RCC 7860 (cell line): ENCODE measurements around the gene GATA3.

ENCODE experiments used
- DNase-seq: peaks from one replicate; pipeline ENCODE4 v3.0.0-alpha.2; 2015; ENCODE audit warnings: low spot score
- FAIRE-seq: peaks from 2 replicates; lab custom pipeline; 2012; peaks lifted over from hg19 to GRCh38; lab: Jason Lieb, UNC

Gene GATA3

DNA sequence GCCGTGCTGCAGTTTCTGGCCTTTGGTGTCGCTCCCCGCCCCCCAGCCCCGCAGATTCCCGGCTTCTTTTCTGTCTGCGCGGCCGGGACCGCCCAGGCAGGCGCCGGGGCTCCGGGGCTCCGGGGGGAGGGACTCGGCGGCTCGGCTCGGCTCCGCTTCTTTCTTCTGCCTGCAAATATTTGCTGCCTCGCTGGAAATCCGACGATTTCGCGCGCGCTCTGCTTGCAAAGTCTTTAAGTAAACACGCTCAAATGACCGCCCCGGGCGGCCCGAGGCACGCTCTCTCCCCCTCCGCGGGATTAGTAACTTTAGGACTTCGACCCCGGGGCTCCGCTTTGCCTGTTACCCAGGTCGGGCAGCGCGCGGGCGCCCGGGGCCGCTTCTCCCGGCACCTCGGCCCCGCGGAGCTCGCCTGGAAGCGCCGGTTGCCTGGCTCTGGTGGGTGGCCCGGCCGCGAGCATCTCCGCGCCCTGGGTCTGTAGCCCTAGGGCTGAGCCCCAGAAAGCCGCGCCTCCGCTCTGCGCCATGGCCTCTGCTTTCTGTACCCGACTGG, 3.9 kb upstream of the GATA3 start:
- no peak for FAIRE-seq
- DNase-seq = no peak

DNA sequence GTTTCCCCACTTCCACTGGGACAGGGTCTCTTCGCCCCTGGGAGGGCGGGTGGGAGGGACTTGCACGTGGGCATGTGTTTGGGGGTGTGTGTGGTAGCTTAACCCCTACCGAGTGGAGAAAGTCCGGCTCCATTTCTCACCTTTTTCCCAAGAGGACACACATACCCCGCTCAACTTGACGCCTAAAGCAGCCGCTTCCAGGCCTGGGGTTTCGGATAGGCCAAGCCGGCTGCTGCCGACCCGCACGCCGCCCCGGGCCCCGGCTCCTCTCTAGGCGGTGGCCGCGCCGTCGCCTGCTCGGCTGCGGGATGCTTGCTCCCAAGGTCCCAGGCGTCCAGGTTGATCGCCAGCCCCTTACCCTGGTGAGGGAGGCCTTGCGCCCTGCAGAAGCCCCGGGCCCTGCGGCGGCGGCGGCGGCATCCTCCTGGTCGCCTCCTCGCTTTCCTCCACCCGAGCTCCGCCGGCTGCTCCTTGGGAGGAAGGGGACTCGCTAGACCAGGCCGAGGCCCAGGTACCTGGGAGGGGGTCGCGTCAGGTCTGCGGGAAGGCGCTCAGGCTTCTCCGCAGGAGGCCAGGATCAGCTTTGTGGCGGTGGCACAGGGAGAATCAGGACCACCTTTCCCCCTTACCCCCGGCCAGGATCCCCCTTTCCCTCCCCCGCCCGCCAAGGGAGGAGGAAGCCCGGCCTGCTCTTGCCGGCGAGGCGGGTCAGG, 3.2 kb upstream of the GATA3 start:
- DNase-seq = no peak
- no peak for FAIRE-seq

DNA sequence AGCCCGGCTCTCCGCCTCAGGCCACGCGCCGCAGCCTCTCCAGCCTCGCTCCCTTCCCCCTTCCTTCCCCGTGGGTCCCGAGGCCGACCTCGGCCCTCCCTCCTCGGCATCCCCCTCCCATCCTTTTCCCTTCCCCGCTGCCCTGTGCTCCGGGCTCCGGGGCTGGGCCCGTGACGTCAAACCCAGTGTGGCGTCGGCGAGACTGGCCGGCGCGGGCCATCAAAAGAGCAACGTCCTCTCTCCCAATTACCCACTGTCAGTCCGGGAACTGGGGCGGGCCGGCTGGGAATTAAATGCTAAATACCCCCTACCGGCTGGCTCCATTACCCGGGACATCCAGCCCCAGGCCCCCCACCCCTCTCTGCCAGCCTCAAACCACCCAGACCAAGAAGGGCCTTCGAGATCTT, 2.6 kb upstream of the GATA3 start:
- FAIRE-seq (no peak), DNase-seq (no peak)

DNA sequence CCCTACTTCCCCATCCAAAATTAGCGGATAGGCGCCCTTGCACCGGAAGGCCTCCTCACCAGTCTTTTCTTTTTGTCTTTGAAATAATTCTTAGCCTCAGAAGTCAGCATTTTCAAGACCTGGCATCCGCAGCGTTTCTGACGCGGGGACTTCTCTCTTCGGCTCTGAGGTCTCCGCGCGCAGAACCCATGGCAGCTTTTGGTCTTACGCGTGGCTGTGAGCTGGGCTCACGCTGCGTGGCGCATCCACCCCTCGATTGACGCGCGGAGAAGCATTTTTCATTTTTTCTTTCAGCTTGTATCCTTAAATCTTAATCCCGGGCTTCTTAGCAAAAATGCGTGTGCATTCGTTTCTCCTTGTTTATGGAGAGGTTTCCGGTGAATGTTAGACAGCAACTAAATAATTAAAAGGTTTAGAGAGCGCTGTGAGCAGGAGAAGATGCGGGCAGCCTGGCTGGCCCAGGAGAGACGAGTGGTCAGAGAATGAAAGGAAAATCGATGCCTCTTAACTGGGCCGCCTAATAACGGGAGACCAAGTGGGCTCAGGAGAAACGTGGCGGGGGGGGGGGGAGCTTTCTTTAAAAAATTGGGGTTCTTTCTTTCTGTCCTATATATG, 2.0 kb upstream of the GATA3 start:
- DNase-seq = no peak
- FAIRE-seq = no peak

DNA sequence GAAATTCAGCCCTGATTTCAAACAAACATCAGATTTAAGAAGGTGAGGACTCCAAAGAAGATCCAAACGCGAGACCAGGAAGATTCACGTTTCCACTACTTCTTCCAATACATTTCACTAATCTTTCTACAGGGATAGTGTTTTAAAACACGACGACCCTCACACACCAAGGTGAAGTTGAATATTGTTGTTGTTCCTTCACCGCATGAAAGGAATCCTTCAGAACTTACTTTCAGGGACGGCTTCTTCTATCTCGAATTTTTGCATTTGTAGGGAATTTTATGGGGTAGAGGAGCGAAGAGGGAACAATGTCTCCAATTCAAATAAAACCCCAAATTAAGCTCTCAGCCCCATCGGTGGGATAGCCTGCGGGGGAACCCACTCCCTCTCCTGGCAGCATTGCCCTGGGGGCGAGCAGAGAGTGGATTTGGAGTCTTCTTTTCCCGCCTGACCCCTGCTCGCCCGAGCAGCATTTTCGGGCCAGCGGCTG, 1.5 kb upstream of the GATA3 start:
- no peak for FAIRE-seq
- no peak for DNase-seq

DNA sequence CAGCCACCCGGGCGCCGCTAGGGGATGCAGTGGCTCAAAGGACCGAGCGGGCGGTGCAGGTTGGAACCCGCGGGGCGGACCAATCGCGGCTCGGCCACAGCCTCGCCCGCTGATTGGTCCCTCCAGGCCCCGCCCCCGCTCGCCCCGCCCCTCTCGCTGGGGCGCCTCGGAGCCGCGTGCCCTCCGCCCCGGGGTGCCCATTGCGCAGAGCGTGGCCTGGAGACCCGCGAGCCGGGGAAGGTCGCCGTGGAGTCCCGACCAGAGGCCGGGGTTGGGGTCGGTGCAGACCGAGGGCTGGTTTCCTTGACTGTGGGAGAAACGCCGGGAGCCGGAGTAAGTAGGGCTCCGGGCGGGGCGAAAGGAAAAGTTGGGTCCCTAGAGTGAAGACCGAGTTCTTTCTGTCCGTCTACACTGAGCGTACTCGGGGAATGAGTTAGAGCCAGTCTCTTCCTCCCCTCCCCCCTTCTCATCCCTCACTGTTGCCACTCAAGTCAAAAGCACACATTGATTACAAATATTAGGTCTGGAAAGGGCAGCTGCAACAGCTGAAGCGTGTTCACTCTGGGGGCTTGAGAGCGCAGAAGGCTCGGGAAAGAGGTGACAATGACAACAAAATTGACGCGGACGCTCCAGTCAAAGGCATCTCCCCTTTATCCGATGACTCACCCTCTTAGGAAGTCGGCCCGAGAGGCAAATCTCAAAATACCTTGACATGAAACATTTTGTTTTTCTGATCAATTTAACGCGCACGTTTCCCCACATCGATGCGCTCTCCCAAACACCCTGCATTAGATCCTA, 843 bp upstream of the GATA3 start:
- DNase-seq (no peak), FAIRE-seq (no peak)

DNA sequence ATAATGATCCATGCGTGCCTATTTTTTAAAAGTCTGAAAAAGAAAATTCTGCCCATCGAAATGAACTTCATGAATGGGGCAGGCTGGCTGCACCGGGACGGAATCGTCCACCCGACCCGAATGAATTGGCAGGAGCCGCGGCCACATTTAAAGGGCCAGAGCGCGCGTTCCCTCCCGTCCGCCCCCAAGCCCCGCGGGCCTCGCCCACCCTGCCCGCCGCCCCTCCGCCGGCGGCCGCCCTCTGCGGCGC, 319 bp upstream of the GATA3 start:
- FAIRE-seq = no peak
- no peak for DNase-seq

DNA sequence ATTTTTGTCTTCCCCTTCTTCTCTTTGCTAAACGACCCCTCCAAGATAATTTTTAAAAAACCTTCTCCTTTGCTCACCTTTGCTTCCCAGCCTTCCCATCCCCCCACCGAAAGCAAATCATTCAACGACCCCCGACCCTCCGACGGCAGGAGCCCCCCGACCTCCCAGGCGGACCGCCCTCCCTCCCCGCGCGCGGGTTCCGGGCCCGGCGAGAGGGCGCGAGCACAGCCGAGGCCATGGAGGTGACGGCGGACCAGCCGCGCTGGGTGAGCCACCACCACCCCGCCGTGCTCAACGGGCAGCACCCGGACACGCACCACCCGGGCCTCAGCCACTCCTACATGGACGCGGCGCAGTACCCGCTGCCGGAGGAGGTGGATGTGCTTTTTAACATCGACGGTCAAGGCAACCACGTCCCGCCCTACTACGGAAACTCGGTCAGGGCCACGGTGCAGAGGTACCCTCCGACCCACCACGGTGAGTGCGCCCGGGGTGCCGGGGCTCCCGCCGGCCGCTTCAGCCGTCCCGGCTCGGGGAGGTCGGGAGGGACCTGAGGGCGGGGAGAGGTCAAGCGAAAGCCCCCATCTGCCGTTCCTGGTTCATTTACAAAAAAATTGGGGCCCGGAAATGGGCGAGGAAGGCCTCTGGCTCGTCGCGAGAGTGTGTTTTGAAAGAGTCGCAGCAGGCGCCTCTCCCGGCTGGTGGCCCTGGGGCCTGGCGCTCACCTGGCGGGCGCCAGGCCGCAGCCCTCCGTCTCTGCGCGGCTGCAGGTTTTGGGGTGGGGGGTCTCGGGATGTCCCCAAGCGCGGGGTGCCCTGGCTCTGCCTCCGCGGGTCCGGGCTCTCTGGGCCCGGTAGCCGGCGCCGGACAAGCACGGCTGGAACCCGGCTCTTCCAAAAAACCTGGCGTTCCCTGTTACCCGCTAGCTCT, 1.2 kb downstream of the GATA3 start:
- no peak for FAIRE-seq

DNA sequence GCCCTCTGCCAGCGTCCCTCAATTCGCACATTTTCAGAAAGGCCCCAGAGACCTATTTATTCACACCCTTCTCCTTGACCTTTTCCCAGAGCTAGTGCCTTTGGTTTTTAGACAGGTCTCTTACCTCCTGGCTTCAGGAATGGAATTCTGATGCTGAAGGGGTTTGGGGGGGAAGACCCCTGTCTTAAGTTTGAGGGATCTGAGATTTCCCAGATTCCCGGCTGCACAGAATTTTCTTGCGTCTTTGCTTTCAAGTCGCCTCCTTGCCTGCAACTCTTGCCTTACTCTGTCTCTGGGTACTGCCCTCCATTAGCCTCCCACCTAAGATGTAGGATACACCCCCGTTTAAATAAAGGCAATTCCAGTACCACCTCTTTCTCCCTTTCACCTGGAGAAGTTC, 1.9 kb downstream of the GATA3 start:
- FAIRE-seq (no peak), DNase-seq (no peak)

More for the DNA sequence above, 1.2 kb downstream of the GATA3 start:
- no peak for DNase-seq

DNA sequence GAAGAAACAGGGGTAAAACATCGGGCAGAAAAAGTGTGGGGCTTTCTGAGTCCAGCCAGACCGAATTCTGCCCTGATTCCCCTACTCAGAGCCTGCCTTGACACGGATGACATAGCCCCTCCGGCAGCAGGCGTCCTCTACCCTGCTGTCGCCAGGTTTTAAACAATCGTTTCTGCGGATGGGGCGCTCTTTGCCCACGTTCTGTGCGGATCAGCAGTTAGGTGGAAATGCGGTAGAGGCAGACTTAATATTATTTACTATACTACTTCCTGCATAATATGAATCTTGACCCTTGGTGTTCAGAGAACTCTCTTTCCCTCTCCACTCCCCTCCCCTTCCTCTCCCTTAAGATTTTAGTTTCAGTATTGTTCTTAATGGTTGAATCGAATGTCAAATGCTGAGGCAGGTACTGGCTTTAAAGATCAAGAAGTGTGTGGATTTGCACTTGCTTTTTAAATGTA, 2.4 kb downstream of the GATA3 start:
- FAIRE-seq (no peak), DNase-seq (no peak)

DNA sequence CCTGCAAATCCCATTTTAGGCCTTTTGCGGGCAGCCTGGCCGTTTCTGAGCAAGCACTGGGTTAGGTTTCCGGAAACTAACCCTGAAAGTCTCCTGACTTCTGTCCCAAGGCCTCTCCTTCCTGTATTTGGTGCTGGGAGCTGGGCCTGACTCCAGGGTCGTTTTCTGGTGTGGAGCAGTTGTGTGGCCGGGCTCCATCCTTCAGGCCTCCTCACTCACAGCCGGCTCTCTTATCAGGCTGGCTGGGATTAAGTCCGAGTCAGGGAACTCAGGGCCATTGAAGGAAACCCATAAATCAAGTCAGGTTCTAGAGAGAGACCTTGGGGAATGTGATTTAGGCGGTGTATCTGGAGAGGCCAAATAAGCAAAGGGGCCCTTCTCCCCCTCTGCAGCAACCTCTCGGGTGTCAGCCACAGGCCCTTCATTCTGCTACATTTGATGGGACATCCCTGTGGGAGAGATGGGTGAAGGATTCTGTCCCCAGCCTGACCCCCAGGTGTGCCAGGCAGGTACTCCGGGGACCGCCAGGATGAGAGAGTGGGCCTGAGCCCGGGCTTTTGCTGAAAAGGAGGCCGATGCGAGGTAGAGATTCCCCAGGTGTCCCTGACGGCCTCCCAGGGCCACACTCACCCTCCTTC, 3.3 kb downstream of the GATA3 start:
- DNase-seq (no peak), FAIRE-seq (no peak)

DNA sequence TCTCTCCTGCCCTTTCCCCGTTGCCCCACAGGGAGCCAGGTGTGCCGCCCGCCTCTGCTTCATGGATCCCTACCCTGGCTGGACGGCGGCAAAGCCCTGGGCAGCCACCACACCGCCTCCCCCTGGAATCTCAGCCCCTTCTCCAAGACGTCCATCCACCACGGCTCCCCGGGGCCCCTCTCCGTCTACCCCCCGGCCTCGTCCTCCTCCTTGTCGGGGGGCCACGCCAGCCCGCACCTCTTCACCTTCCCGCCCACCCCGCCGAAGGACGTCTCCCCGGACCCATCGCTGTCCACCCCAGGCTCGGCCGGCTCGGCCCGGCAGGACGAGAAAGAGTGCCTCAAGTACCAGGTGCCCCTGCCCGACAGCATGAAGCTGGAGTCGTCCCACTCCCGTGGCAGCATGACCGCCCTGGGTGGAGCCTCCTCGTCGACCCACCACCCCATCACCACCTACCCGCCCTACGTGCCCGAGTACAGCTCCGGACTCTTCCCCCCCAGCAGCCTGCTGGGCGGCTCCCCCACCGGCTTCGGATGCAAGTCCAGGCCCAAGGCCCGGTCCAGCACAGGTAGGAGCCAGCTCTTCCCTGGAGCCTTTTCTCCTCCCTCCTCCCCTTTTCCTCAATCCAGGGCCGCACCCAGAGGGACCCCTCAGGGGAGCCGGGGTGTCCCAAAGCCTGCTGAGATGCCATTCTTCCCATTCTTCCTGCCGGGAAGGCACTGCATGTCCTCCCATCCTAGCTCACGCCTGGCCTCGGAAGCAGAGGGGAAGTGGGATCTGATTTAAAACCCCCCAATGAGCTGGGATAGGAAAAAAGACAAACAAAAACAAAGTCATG, 4.0 kb downstream of the GATA3 start:
- no peak for FAIRE-seq
- no peak for DNase-seq

DNA sequence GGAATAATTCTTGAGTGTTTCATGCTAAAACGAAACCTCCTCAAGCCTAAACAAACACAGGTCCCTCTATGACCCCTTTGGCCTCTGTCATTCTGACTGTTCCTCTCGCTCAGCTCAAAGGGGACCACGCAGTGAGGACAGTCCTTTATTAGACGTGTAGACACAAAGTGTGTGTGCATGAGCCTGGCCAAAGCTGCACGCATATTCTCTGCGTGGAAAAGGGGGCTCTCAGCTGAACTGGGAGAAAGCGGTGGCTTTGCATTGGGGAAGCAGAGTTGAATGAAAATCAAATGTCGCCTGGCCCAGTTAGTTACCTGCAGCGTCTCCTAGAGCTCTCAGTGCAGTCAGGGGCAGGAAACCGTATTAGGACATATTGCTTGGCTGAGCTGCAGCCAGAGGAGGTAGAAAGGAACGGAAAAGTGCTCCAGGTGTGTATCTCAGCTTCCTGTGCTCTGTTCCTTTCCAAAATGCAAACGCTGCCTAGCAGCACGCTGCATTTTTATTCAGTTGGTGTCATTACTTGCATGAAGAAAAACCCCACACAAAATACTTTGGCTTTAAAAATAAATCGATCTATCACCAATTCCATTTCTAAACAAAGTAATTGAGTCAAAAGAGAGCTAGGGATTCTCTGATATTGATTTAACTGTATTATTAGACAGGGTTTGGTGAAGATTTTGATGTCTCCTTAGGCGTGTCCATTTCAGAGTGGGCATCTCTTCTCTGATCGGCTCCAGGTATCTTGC, 4.9 kb downstream of the GATA3 start:
- no peak for FAIRE-seq

DNA sequence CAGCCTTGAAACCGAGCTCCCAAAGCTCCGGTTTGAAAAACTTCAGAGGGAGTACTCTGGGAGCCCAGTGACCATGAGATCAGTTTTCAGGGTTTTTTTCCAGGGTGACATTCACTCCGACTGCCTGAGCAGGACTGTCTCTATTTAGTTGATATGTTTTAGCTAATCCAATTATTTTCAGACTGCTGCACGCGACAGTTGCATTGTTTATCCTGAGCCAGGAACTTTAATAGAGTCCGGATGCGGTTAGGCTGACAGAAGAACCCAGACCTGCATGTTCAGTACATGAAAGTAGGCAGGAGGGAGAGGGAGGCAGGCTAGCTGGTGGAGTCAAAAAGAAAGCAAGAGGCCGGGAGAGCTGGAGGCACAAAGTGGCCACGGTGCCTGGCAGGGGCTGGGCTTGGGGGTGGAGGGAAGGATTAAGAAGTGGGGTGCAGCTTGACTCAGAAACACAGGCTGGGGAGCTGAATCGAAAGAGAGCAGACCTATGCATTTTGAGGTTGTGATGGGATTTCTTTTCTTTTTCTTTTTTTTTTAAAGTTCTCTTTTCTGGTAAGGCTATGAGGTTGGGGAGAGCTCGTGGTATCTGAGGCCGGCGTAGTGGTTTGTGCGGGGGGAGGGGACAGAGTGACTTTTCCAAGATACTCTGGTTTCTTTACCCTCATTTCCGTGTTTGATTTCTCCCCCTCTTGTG, 5.7 kb downstream of the GATA3 start:
- FAIRE-seq (no peak), DNase-seq (no peak)

More for the DNA sequence above, 4.9 kb downstream of the GATA3 start:
- DNase-seq = no peak

DNA sequence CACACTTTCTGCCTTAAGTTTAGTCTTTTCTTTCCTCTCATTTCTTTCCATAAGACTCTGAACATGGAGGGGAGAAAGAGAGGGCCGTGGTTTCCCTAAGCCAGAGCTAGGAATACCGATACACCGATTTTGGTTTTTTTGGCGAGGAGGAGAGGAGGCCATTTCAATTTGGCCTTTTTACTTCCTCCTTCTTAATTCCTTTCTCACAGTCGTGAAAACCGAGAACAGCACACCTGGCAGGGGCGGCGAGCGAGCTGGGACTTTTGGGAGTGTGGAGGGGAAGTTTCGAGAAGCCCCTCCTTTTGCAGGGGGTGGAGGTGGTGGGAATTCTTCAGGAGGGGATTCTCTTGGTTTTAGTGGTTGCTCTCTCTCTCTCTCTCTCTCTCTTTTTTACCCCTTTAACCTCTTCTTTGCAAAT, 6.2 kb downstream of the GATA3 start:
- FAIRE-seq (no peak), DNase-seq (no peak)

DNA sequence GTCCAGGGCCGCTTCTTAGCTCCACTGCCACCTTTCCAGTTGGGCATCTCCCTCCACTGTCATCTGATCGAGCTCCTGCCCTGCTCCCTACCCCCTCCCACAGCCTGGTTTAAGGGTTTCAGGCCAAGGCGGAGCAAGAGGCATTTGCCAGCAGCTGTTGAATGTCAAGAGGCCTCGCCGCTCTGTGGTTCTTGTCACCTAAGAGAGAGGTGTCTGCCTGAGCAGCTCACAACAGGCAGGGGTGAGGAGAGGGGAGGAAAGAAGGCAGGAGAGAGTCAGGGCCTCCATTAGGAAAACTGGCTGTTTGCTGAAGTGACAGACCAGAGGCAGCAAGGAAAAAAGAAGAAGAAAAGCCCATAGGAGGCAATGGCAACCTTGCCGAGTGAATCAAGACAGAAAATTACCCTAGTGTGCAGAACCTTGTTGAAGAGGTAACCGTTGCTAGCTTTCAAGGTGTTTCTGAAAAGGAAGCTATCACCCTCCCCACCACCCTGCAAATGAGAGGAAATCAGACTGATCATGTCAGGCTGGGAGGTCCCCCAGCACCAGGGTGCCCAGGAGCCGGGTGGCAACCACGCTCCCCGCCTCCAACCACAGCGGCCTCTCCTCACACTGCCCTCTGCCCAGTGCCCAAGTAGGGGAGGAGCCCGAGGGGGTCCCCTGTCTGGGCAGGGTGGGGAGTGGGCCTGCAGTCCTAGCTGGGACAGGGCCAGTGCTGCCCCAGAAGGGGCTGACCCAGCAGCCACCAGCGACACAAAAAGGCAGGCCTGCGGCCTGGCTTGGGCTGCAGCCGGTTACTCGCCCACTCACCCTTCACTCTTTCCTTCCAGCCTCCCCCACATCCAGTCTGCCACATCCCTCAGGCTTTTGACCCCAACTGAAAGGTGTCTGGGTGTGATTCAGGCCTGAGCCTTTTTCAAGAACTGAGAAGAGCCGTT, 7.1 kb downstream of the GATA3 start:
- FAIRE-seq (no peak), DNase-seq (no peak)
